GM23248 (cell line): ENCODE results near the gene EAPP.

Experiments used
- EZH2 ChIP-seq: fragments of 200-600 bp; sonication (generic); IDR thresholded peaks from 2 replicates; pipeline ENCODE4 v1.6.1; 2018; ENCODE audit warnings: antibody characterized with exemption, mild to moderate bottlenecking; ENCODE audit not compliant: insufficient read depth, poor library complexity, severe bottlenecking
- EZH2phosphoT487 ChIP-seq: fragments of 200-600 bp; sonication (generic); IDR thresholded peaks from 2 replicates; pipeline ENCODE4 v1.6.1; 2018; ENCODE audit warnings: antibody characterized with exemption, moderate library complexity, mild to moderate bottlenecking, low read depth; ENCODE audit not compliant: insufficient read depth

DNA sequence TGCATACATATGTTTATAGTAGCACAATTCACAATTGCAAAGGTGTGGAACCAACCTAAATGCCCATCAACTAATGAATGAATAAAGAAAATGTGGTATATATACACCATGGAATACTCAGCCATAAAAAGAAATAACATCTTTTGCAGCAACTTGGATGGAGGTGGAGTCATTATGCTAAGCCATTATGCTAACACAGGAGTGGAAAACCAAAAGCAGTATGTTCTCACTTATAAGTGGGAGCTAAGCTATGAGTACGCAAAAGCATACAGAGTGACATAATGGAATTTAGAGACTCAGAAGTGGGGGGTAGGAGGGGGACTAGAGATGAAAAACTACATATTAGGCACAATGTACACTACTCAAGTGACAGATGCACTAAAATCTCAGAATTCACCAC lies 61.2 kb downstream of the EAPP start:
- TF ChIP-seq EZH2 (no peak), EZH2phosphoT487 (no peak)
